ENCODE data around the gene WDFY2. TPM values are rescaled to one million over a fixed set of nuclear protein-coding genes. Genes with fewer than 3 reads are reported as not detected.

WDFY2 gene
- total RNA-seq, 1 experiment from 2014 or later: 26.4 TPM

DNA sequence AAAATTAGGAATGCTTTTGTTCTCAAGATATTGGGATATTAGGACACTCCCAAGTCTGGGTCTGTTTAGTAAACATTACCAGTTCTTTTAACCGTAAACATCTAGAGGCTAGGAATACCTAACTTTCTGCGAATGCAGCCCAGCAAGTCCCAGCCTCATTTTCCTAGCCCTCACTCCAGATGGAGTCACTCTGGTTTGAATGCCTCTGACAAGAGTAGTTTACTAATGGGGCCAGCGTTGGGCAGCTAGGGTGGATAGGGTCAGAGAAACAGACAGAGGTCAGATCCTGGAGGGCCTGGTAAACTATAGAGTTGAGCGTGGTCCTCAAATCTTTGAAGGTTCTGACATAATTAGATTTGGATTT lies 53.6 kb downstream of the WDFY2 start:
- Histone ChIP-seq H3K14ac (ENCODE audit: insufficient read depth, low read length) (no peak overlapping the region), H3K23ac (ENCODE audit: insufficient read length, low read depth, low read length) (no peak overlapping the region), H4K8ac (replicated peaks; ENCODE audit: insufficient read length, low read depth, low read length) (no peak overlapping the region), H2AFZ (ENCODE audit: low read length) (no peak overlapping the region), H4K20me1 (ENCODE audit: control insufficient read depth, insufficient read depth, insufficient read length) (no peaks in the 10 kb centered on the region), H2BK20ac (ENCODE audit: low read depth, low read length, poor library complexity, severe bottlenecking) (no peak overlapping the region), H4K5ac (ENCODE audit: insufficient read length, low read depth, low read length) (no peak overlapping the region), H3K4ac (ENCODE audit: low read depth, low read length) (no peak overlapping the region), H3K27ac (ENCODE audit: insufficient read length, low read depth, low read length) (no peak overlapping the region), H3K9ac (ENCODE audit: extremely low read depth, insufficient read length, low read length) (no peak overlapping the region), H2AK5ac (ENCODE audit: insufficient read length, low read length) (no peak overlapping the region), H3K18ac (ENCODE audit: insufficient read length, low read depth, low read length) (no peak overlapping the region), H3K56ac (ENCODE audit: insufficient read length, low read depth, low read length) (no peak overlapping the region), H3K4me1 (ENCODE audit: insufficient read depth, low read length) (peaks cover 11% of the 10 kb centered on the region; the same call in 1 of the 2 replicates), H2BK5ac (ENCODE audit: insufficient read length, low read length) (no peak overlapping the region), H3K27me3 (ENCODE audit: insufficient read depth, low read length) (no peaks in the 10 kb centered on the region), H2BK15ac (ENCODE audit: low read depth, low read length) (no peak overlapping the region), H3K23me2 (ENCODE audit: insufficient read length, low read depth, low read length, poor library complexity, severe bottlenecking) (no peaks in the 10 kb centered on the region), H3K79me2 (ENCODE audit: insufficient read depth, low read length) (no peaks in the 10 kb centered on the region; the same call in 1 of the 2 replicates), H3K9me3 (ENCODE audit: control insufficient read depth, low read depth, low read length) (no peaks in the 10 kb centered on the region), H4K91ac (ENCODE audit: insufficient read length, low read depth, low read length) (no peak overlapping the region), H3K4me2 (ENCODE audit: insufficient read depth, insufficient read length, low read length) (no peak overlapping the region), H2BK12ac (ENCODE audit: insufficient read length, low read depth, low read length) (no peak overlapping the region), H2BK120ac (ENCODE audit: low read depth, low read length, poor library complexity, severe bottlenecking) (no peak overlapping the region), H3T11ph (ENCODE audit: low read length) (no peak overlapping the region), H3K79me1 (ENCODE audit: insufficient read depth, low read depth, low read length, poor library complexity, severe bottlenecking) (no peaks in the 10 kb centered on the region)
- peak overlapping the region in 1 of 2 experiments; percentile 31; a peak in 1 of 5 replicates for H3K4me3 Mint-ChIP-seq
- no peaks in the 10 kb centered on the region for H3K27me3 Mint-ChIP-seq (ENCODE audit: low read depth)
- H3K4me1 Mint-ChIP-seq: peaks cover 56 to 61% of the 10 kb centered on the region in 2 experiments
- no peak for DNase-seq
- TF ChIP-seq, protein P1, sequence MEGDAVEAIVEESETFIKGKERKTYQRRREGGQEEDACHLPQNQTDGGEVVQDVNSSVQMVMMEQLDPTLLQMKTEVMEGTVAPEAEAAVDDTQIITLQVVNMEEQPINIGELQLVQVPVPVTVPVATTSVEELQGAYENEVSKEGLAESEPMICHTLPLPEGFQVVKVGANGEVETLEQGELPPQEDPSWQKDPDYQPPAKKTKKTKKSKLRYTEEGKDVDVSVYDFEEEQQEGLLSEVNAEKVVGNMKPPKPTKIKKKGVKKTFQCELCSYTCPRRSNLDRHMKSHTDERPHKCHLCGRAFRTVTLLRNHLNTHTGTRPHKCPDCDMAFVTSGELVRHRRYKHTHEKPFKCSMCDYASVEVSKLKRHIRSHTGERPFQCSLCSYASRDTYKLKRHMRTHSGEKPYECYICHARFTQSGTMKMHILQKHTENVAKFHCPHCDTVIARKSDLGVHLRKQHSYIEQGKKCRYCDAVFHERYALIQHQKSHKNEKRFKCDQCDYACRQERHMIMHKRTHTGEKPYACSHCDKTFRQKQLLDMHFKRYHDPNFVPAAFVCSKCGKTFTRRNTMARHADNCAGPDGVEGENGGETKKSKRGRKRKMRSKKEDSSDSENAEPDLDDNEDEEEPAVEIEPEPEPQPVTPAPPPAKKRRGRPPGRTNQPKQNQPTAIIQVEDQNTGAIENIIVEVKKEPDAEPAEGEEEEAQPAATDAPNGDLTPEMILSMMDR (conservative IDR thresholded peaks at IDR 0.05): no peak
- peaks cover 0 to 3% of the 10 kb centered on the region in 2 experiments; a peak in 1 of 5 replicates for H3K9me3 Mint-ChIP-seq
- H3K27ac Mint-ChIP-seq: peak overlapping the region; percentile 5 to 73 (median 50); a peak in 5 of 7 replicates
- no CpG with 5 or more reads among the region's 4 CpGs for WGBS (ENCODE audit: extremely low coverage, insufficient read length, low lambda C conversion rate)
- peaks cover 0 to 4% (median 4%) of the 10 kb centered on the region in 3 experiments; a peak in 2 of 7 replicates for H3K36me3 Mint-ChIP-seq (ENCODE audit: insufficient read depth in 1 of 3, low read depth in 3 of 3)
